Ishikawa (cell line): Measurements from ENCODE around the gene IGF1R.

Experiments
- CEBPB ChIP-seq: IDR thresholded peaks from 2 replicates; pipeline ENCODE4 v1.6.1; 2012
- CREB1 ChIP-seq: IDR thresholded peaks from 2 replicates; pipeline ENCODE4 v1.6.1; 2012; ENCODE audit warnings: low read depth
- EGR1 ChIP-seq: IDR thresholded peaks from 2 replicates; pipeline ENCODE4 v1.6.1; 2012
- EP300 ChIP-seq: IDR thresholded peaks from 2 replicates; pipeline ENCODE4 v1.6.1; 2012; ENCODE audit warnings: borderline replicate concordance
- FOXM1 ChIP-seq: IDR thresholded peaks from 2 replicates; pipeline ENCODE4 v1.6.1; 2012; ENCODE audit warnings: low read depth, borderline replicate concordance
- NFIC ChIP-seq: IDR thresholded peaks from 2 replicates; pipeline ENCODE4 v1.6.1; 2012
- RAD21 ChIP-seq: IDR thresholded peaks from 2 replicates; pipeline ENCODE4 v1.6.1; 2012; ENCODE audit warnings: low read depth
- REST ChIP-seq: IDR thresholded peaks from 2 replicates; pipeline ENCODE4 v1.6.1; 2012; ENCODE audit warnings: low read depth, mild to moderate bottlenecking
- TAF1 ChIP-seq: IDR thresholded peaks from 2 replicates; pipeline ENCODE4 v1.6.1; 2012; ENCODE audit warnings: low read depth, mild to moderate bottlenecking
- TEAD4 ChIP-seq: IDR thresholded peaks from 2 replicates; pipeline ENCODE4 v1.6.1; 2012
- USF1 ChIP-seq: IDR thresholded peaks from 2 replicates; pipeline ENCODE4 v1.6.1; 2012
- YY1 ChIP-seq: IDR thresholded peaks from 2 replicates; pipeline ENCODE4 v1.6.1; 2012; ENCODE audit warnings: low read depth
- ZBTB7A ChIP-seq: IDR thresholded peaks from 2 replicates; pipeline ENCODE4 v1.6.1; 2012; ENCODE audit warnings: low read depth

- no peak for TF ChIP-seq EP300
- no peak for TF ChIP-seq TEAD4
- TF ChIP-seq CREB1 = no peak
- TF ChIP-seq NFIC = no peak
- no peak for TF ChIP-seq FOXM1
- no peak for TF ChIP-seq ZBTB7A
- TF ChIP-seq CEBPB = no peak
- no peak for TF ChIP-seq RAD21
- no peak for TF ChIP-seq REST
- no peak for TF ChIP-seq TAF1
- no peak for TF ChIP-seq EGR1
- no peak for TF ChIP-seq USF1
- TF ChIP-seq YY1 = no peak
Measured at GRCh38 chr15:98889930-98890695, 241.8 kb downstream of the IGF1R start.
